Neural progenitor cell (in vitro differentiated cells): ENCODE results near the gene CACNB1. TPM values are rescaled to one million over a fixed set of nuclear protein-coding genes. Genes with fewer than 3 reads are reported as not detected.
"Not testable (repeated sequence)": the region's sequence is repeated elsewhere in the genome, so short reads cannot be mapped to it uniquely, and the experiment has no call there.

ENCODE experiments used
- DNase-seq: peaks from one replicate; pipeline ENCODE4 v3.0.0-alpha.2; 2016; ENCODE audit warnings: low spot score
- H2AFZ ChIP-seq: fragments of 200-600 bp; sonication (generic); replicated peaks from 2 replicates; pipeline ENCODE4 v1.6.1; 2016; ENCODE audit warnings: antibody characterized with exemption
- H3F3A ChIP-seq: fragments of 200-600 bp; sonication (generic); 2 replicates; pipeline ENCODE4 v1.6.1; 2016; ENCODE audit warnings: antibody characterized with exemption, low read depth
- H3K27ac ChIP-seq: fragments of 200-600 bp; sonication (generic); 2 replicates; pipeline ENCODE4 v1.5.1; 2016; ENCODE audit warnings: mild to moderate bottlenecking
- H3K27me3 ChIP-seq: fragments of 200-600 bp; sonication (generic); 2 replicates; pipeline ENCODE4 v1.6.1; 2016; ENCODE audit warnings: mild to moderate bottlenecking, moderate library complexity
- H3K36me3 ChIP-seq: fragments of 200-600 bp; sonication (generic); 2 replicates; pipeline ENCODE4 v1.5.1; 2016
- H3K4me1 ChIP-seq: fragments of 200-600 bp; sonication (generic); 2 replicates; pipeline ENCODE4 v1.6.1; 2016; ENCODE audit warnings: mixed run types
- H3K4me2 ChIP-seq: fragments of 200-600 bp; sonication (generic); 2 replicates; pipeline ENCODE4 v1.6.1; 2016
- H3K4me3 ChIP-seq: fragments of 200-600 bp; sonication (generic); 2 replicates; pipeline ENCODE4 v1.5.1; 2016
- H3K79me2 ChIP-seq: fragments of 200-600 bp; sonication (generic); 2 replicates; pipeline ENCODE4 v1.6.1; 2016; ENCODE audit warnings: low read depth
- H3K9ac ChIP-seq: fragments of 200-600 bp; sonication (generic); 2 replicates; pipeline ENCODE4 v1.6.1; 2016
- H3K9me3 ChIP-seq: fragments of 200-600 bp; sonication (generic); 2 replicates; pipeline ENCODE4 v1.5.1; 2016; ENCODE audit warnings: low read depth
- H4K20me1 ChIP-seq: fragments of 200-600 bp; sonication (generic); 2 replicates; pipeline ENCODE4 v1.6.1; 2016; ENCODE audit warnings: low read depth
- H3K27ac Mint-ChIP-seq: 3 replicates; pipeline ENCODE4 v1.8.0; 2021; ENCODE audit warnings: mixed read lengths
- H3K27me3 Mint-ChIP-seq: 2 replicates; pipeline ENCODE4 v1.8.0; 2022; ENCODE audit warnings: low read depth, mild to moderate bottlenecking, inconsistent platforms, moderate library complexity, mixed read lengths; ENCODE audit not compliant: insufficient read depth
- H3K36me3 Mint-ChIP-seq: 3 replicates; pipeline ENCODE4 v1.8.0; 2021; ENCODE audit warnings: mixed read lengths
- H3K4me1 Mint-ChIP-seq: 3 replicates; pipeline ENCODE4 v1.8.0; 2021; ENCODE audit warnings: mixed read lengths
- H3K4me3 Mint-ChIP-seq: 3 replicates; pipeline ENCODE4 v1.8.0; 2021; ENCODE audit warnings: mild to moderate bottlenecking, moderate library complexity, mixed read lengths
- H3K9me3 Mint-ChIP-seq: 3 replicates; pipeline ENCODE4 v1.8.0; 2020; ENCODE audit warnings: mixed read lengths
- CTCF ChIP-seq: fragments of 200-600 bp; sonication (generic); IDR thresholded peaks from 2 replicates; pipeline ENCODE4 v1.5.1; 2017; ENCODE audit warnings: antibody characterized with exemption, mild to moderate bottlenecking
- EZH2 ChIP-seq: fragments of 200-600 bp; sonication (generic); IDR thresholded peaks from 2 replicates; pipeline ENCODE4 v1.6.1; 2017; ENCODE audit warnings: antibody characterized with exemption, mild to moderate bottlenecking, moderate library complexity
- EZH2phosphoT487 ChIP-seq: fragments of 200-600 bp; sonication (generic); IDR thresholded peaks from 2 replicates; pipeline ENCODE4 v1.6.1; 2017; ENCODE audit warnings: antibody characterized with exemption
- total RNA-seq: library from RNA; depleted of rRNA; stranded (reverse); fragments of >200 nt; gene quantifications from 2 replicates; pipeline ENCODE4 v1.2.3, GENCODE V29; 2015; ENCODE audit warnings: low replicate concordance

CACNB1 gene
- total RNA-seq, 1 donor from 2014 or later = 6.3 TPM

DNA sequence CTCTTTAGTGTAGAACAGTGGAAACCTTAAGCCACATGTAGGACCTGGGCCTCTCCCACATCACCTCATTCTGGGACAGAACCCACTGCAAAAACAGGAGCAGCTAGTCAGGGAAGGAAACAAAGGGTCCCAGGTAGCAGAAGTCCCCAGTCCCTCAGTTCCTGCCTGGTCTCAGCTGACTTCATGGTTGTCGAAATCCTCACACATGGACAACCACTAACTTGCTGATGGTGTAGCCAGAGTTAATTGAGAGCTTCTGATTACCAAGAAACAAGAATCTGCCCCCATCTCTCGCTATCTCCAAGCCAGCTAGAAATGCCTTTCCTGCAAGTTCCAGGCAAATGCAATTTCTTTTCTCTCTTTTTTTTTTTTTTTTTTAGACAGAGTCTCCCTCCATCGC is 28.0 kb downstream of the CACNB1 start:
- Histone ChIP-seq H3K9ac (no peak overlapping the region), H3F3A (peaks cover 28% of the 10 kb centered on the region), H3K79me2 (no peaks in the 10 kb centered on the region), H3K36me3 (no peaks in the 10 kb centered on the region), H3K4me2 (no peak overlapping the region), H3K9me3 (no peaks in the 10 kb centered on the region), H3K27me3 (peaks cover 34% of the 10 kb centered on the region), H3K4me3 (no peak overlapping the region), H3K27ac (no peak overlapping the region), H2AFZ (no peak overlapping the region), H4K20me1 (no peaks in the 10 kb centered on the region), H3K4me1 (no peaks in the 10 kb centered on the region)
- H3K9me3 Mint-ChIP-seq = peaks cover 3% of the 10 kb centered on the region
- DNase-seq = no peak
- H3K4me1 Mint-ChIP-seq = peaks cover 17% of the 10 kb centered on the region
- no peak overlapping the region for H3K4me3 Mint-ChIP-seq
- H3K27me3 Mint-ChIP-seq = peaks cover 25% of the 10 kb centered on the region
- no peak overlapping the region for H3K27ac Mint-ChIP-seq
- TF ChIP-seq CTCF = no peak
- H3K36me3 Mint-ChIP-seq = no peaks in the 10 kb centered on the region

DNA sequence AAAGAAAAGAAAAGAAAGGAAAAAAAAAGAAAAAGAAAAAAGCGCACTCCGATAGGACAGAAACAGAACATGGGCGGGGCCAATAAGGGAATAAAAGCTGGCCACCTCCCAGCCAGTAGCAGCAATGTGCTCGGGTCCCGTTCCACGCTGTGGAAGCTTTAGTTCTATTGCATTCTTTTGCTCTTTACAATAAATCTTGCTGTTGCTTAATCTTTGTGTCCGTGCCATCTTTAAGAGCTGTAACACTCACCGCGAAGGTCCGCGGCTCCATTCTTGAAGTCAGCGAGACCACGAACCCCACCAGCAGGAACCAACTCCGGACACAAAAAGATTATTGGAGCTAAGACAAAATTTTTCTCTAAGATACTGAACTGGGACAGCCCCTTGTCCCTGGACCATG is 28.4 kb downstream of the CACNB1 start:
- H4K20me1 ChIP-seq = no peaks in the 10 kb centered on the region
- TF ChIP-seq CTCF (no peak), EZH2 (no peak), EZH2phosphoT487 (no peak)
- H3K27ac Mint-ChIP-seq = no peak overlapping the region

GRCh38 chr17:39168503-39168902 is 29.0 kb downstream of the CACNB1 start:
- peaks cover 29% of the 10 kb centered on the region for H3K27me3 Mint-ChIP-seq
- H3K4me3 ChIP-seq, H3K36me3 Mint-ChIP-seq, H4K20me1 ChIP-seq, H2AFZ ChIP-seq, DNase-seq, H3K4me3 Mint-ChIP-seq, H3K27ac Mint-ChIP-seq, H3K9ac ChIP-seq, H3K9me3 Mint-ChIP-seq, H3K36me3 ChIP-seq, H3K27ac ChIP-seq, H3K4me2 ChIP-seq, H3K9me3 ChIP-seq, H3K4me1 ChIP-seq, H3K79me2 ChIP-seq: not testable (repeated sequence)
- H3K27me3 ChIP-seq = peaks cover 42% of the 10 kb centered on the region
- H3F3A ChIP-seq = peaks cover 36% of the 10 kb centered on the region
- H3K4me1 Mint-ChIP-seq = peaks cover 16% of the 10 kb centered on the region

More for the DNA sequence above, 28.4 kb downstream of the CACNB1 start:
- Histone ChIP-seq H2AFZ (no peak overlapping the region), H3K36me3 (no peaks in the 10 kb centered on the region), H3K9me3 (no peaks in the 10 kb centered on the region), H3K4me2 (no peak overlapping the region), H3K79me2 (no peaks in the 10 kb centered on the region), H3K9ac (no peak overlapping the region), H3K27me3 (peaks cover 38% of the 10 kb centered on the region), H3F3A (peaks cover 32% of the 10 kb centered on the region), H3K4me3 (no peak overlapping the region), H3K4me1 (no peaks in the 10 kb centered on the region), H3K27ac (no peak overlapping the region)
- no peaks in the 10 kb centered on the region for H3K36me3 Mint-ChIP-seq
- no peak overlapping the region for H3K4me3 Mint-ChIP-seq
- H3K9me3 Mint-ChIP-seq = peaks cover 3% of the 10 kb centered on the region
- DNase-seq = no peak
- H3K4me1 Mint-ChIP-seq = peaks cover 17% of the 10 kb centered on the region
- H3K27me3 Mint-ChIP-seq = peaks cover 26% of the 10 kb centered on the region

DNA sequence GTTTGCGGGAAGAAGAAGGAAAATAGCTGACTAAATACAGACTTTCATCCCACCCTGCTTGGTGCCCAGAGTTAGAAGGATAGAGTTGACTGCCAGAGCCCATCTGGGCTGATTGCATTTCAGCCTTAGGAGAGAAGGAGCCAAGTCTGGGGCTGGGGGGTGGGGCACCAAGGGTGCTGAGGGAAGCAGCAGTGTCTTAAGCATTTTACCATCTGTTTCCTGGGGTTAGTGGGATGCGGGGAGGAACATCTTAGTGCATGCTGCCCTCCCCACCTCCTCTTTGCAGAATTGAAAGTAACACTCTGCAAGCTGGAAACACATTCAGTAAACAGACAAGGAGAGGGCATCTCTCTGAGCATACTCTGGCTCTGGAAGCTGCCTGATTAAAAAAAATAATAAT is 30.0 kb downstream of the CACNB1 start:
- no peaks in the 10 kb centered on the region for H3K9me3 ChIP-seq
- Mint-ChIP-seq H3K9me3 (peaks cover 3% of the 10 kb centered on the region), H3K27ac (no peak overlapping the region), H3K27me3 (peaks cover 29% of the 10 kb centered on the region), H3K4me3 (no peak overlapping the region), H3K4me1 (peaks cover 12% of the 10 kb centered on the region), H3K36me3 (no peaks in the 10 kb centered on the region)
- H3F3A ChIP-seq = peaks cover 36% of the 10 kb centered on the region
- no peaks in the 10 kb centered on the region for H3K4me1 ChIP-seq
- no peaks in the 10 kb centered on the region for H4K20me1 ChIP-seq
- peaks cover 42% of the 10 kb centered on the region for H3K27me3 ChIP-seq
- H3K36me3 ChIP-seq = no peaks in the 10 kb centered on the region
- H3K9ac ChIP-seq = no peak overlapping the region
- H3K4me2 ChIP-seq = no peak overlapping the region
- no peak overlapping the region for H3K27ac ChIP-seq
- DNase-seq = no peak
- H2AFZ ChIP-seq = no peak overlapping the region
- H3K4me3 ChIP-seq = no peak overlapping the region
- TF ChIP-seq CTCF (no peak), EZH2phosphoT487 (no peak)
- H3K79me2 ChIP-seq = no peaks in the 10 kb centered on the region
